Dendritic cell treated with granulocyte-macrophage colony-stimulating factor and Interleukin-4, amounts not matched to agents 40 ng/mL and 50 ng/mL, for 4 days (primary cell): ENCODE data around the gene LRRC2.
"Not testable (repeated sequence)": the region's sequence is repeated elsewhere in the genome, so short reads cannot be mapped to it uniquely, and the experiment has no call there.

Experiments used
- H3K27ac Mint-ChIP-seq: one replicate; pipeline ENCODE4 v1.8.0; 2022; ENCODE audit warnings: mild to moderate bottlenecking, mixed read lengths
- H3K27me3 Mint-ChIP-seq: one replicate; pipeline ENCODE4 v1.8.0; 2022; ENCODE audit warnings: mild to moderate bottlenecking, mixed read lengths
- H3K36me3 Mint-ChIP-seq: one replicate; pipeline ENCODE4 v1.8.0; 2022; ENCODE audit warnings: low read depth, mixed read lengths
- H3K4me1 Mint-ChIP-seq: one replicate; pipeline ENCODE4 v1.8.0; 2022; ENCODE audit warnings: low read depth, mixed read lengths
- H3K4me3 Mint-ChIP-seq: one replicate; pipeline ENCODE4 v1.8.0; 2022; ENCODE audit warnings: mild to moderate bottlenecking, moderate library complexity, mixed read lengths
- H3K9me3 Mint-ChIP-seq: one replicate; pipeline ENCODE4 v1.8.0; 2022; ENCODE audit warnings: mixed read lengths
- intact Hi-C: fragments of 100-400 bp; cut with micrococcal nuclease; formaldehyde crosslinking; loops from one replicate; pipeline ENCODE4 v1.15.0; 2022

LRRC2 gene

GRCh38 chr3:46539443-46540005, 26.6 kb downstream of the LRRC2 start:
- peaks cover 32% of the 10 kb centered on the region for H3K4me1 Mint-ChIP-seq
- intact Hi-C loops: no loop called here
- no peaks in the 10 kb centered on the region for H3K9me3 Mint-ChIP-seq
- peaks cover 5% of the 10 kb centered on the region for H3K27me3 Mint-ChIP-seq
- no peaks in the 10 kb centered on the region for H3K36me3 Mint-ChIP-seq
- H3K27ac Mint-ChIP-seq: peak overlapping the region; percentile 74
- peak overlapping the region; percentile 60 for H3K4me3 Mint-ChIP-seq

- Mint-ChIP-seq H3K4me1 (peaks cover 32% of the 10 kb centered on the region), H3K27ac (peak overlapping the region; percentile 74), H3K36me3 (no peaks in the 10 kb centered on the region), H3K27me3 (peaks cover 7% of the 10 kb centered on the region), H3K4me3 (peak overlapping the region; percentile 60), H3K9me3 (no peaks in the 10 kb centered on the region)
- intact Hi-C loops: no loop called here
Observed at GRCh38 chr3:46538803-46539442, 27.2 kb downstream of the LRRC2 start.

GRCh38 chr3:46538425-46538802, 27.7 kb downstream of the LRRC2 start:
- H3K27ac Mint-ChIP-seq: peak overlapping the region; percentile 74
- intact Hi-C loops: not testable (repeated sequence)

GRCh38 chr3:46537779-46538178, 28.3 kb downstream of the LRRC2 start:
- Mint-ChIP-seq H3K36me3 (no peaks in the 10 kb centered on the region), H3K4me1 (peaks cover 32% of the 10 kb centered on the region), H3K27me3 (peaks cover 9% of the 10 kb centered on the region), H3K4me3 (no peak overlapping the region), H3K27ac (peak overlapping the region; percentile 74), H3K9me3 (no peaks in the 10 kb centered on the region)
- intact Hi-C loops: no loop called here

More at GRCh38 chr3:46538425-46538802, 27.7 kb downstream of the LRRC2 start:
- H3K4me1 Mint-ChIP-seq: peaks cover 32% of the 10 kb centered on the region
- H3K4me3 Mint-ChIP-seq: peak overlapping the region; percentile 60
- not testable (repeated sequence) for H3K9me3 Mint-ChIP-seq, H3K27me3 Mint-ChIP-seq, H3K36me3 Mint-ChIP-seq

GRCh38 chr3:46537316-46537715, 28.8 kb downstream of the LRRC2 start:
- no peaks in the 10 kb centered on the region for H3K36me3 Mint-ChIP-seq
- H3K4me3 Mint-ChIP-seq: no peak overlapping the region
- H3K4me1 Mint-ChIP-seq: peaks cover 32% of the 10 kb centered on the region
- intact Hi-C loops: no loop called here
- H3K27ac Mint-ChIP-seq: no peak overlapping the region
- H3K9me3 Mint-ChIP-seq: no peaks in the 10 kb centered on the region
- H3K27me3 Mint-ChIP-seq: peaks cover 9% of the 10 kb centered on the region

- H3K4me3 Mint-ChIP-seq: no peak overlapping the region
Observed at GRCh38 chr3:46536758-46537157, 29.3 kb downstream of the LRRC2 start.

GRCh38 chr3:46535746-46536145, 30.4 kb downstream of the LRRC2 start:
- Mint-ChIP-seq H3K4me3 (no peak overlapping the region), H3K27ac (no peak overlapping the region), H3K27me3 (peaks cover 12% of the 10 kb centered on the region), H3K4me1 (peaks cover 23% of the 10 kb centered on the region), H3K9me3 (no peaks in the 10 kb centered on the region), H3K36me3 (no peaks in the 10 kb centered on the region)
- intact Hi-C loops: no loop called here

More at GRCh38 chr3:46536758-46537157, 29.3 kb downstream of the LRRC2 start:
- Mint-ChIP-seq H3K9me3 (no peaks in the 10 kb centered on the region), H3K27ac (no peak overlapping the region), H3K4me1 (peaks cover 26% of the 10 kb centered on the region), H3K36me3 (no peaks in the 10 kb centered on the region), H3K27me3 (peaks cover 7% of the 10 kb centered on the region)
- intact Hi-C loops: no loop called here

GRCh38 chr3:46533091-46533490, 33.0 kb downstream of the LRRC2 start:
- peaks cover 5% of the 10 kb centered on the region for H3K4me1 Mint-ChIP-seq
- intact Hi-C loops: no loop called here
- no peaks in the 10 kb centered on the region for H3K9me3 Mint-ChIP-seq
- no peak overlapping the region for H3K4me3 Mint-ChIP-seq
- no peaks in the 10 kb centered on the region for H3K36me3 Mint-ChIP-seq
- peaks cover 13% of the 10 kb centered on the region for H3K27me3 Mint-ChIP-seq
- no peak overlapping the region for H3K27ac Mint-ChIP-seq

- H3K27me3 Mint-ChIP-seq: peaks cover 10% of the 10 kb centered on the region
- no peak overlapping the region for H3K27ac Mint-ChIP-seq
- H3K4me3 Mint-ChIP-seq: no peak overlapping the region
- intact Hi-C loops: no loop called here
- H3K9me3 Mint-ChIP-seq: no peaks in the 10 kb centered on the region
- peaks cover 6% of the 10 kb centered on the region for H3K4me1 Mint-ChIP-seq
- H3K36me3 Mint-ChIP-seq: no peaks in the 10 kb centered on the region
Observed at GRCh38 chr3:46527239-46527638, 38.9 kb downstream of the LRRC2 start.

GRCh38 chr3:46524832-46525231, 41.3 kb downstream of the LRRC2 start:
- H3K9me3 Mint-ChIP-seq: no peaks in the 10 kb centered on the region
- intact Hi-C loops: no loop called here
- peaks cover 4% of the 10 kb centered on the region for H3K27me3 Mint-ChIP-seq
- no peak overlapping the region for H3K27ac Mint-ChIP-seq
- H3K4me1 Mint-ChIP-seq: peaks cover 6% of the 10 kb centered on the region
- no peaks in the 10 kb centered on the region for H3K36me3 Mint-ChIP-seq
- no peak overlapping the region for H3K4me3 Mint-ChIP-seq

GRCh38 chr3:46524008-46524407, 42.1 kb downstream of the LRRC2 start:
- Mint-ChIP-seq H3K4me3 (no peak overlapping the region), H3K4me1 (peaks cover 6% of the 10 kb centered on the region), H3K36me3 (no peaks in the 10 kb centered on the region), H3K27ac (no peak overlapping the region), H3K9me3 (no peaks in the 10 kb centered on the region), H3K27me3 (peaks cover 4% of the 10 kb centered on the region)
- intact Hi-C loops: no loop called here

- no peak overlapping the region for H3K27ac Mint-ChIP-seq
- intact Hi-C loops: no loop called here
- H3K4me3 Mint-ChIP-seq: no peak overlapping the region
- peaks cover 4% of the 10 kb centered on the region for H3K27me3 Mint-ChIP-seq
- no peaks in the 10 kb centered on the region for H3K9me3 Mint-ChIP-seq
- H3K36me3 Mint-ChIP-seq: no peaks in the 10 kb centered on the region
- peaks cover 6% of the 10 kb centered on the region for H3K4me1 Mint-ChIP-seq
Observed at GRCh38 chr3:46523556-46523955, 42.5 kb downstream of the LRRC2 start.

GRCh38 chr3:46522201-46522600, 43.9 kb downstream of the LRRC2 start:
- H3K27me3 Mint-ChIP-seq, H3K9me3 Mint-ChIP-seq, H3K4me3 Mint-ChIP-seq, H3K36me3 Mint-ChIP-seq, intact Hi-C loops, H3K4me1 Mint-ChIP-seq, H3K27ac Mint-ChIP-seq: not testable (repeated sequence)

GRCh38 chr3:46521096-46521495, 45.0 kb downstream of the LRRC2 start:
- H3K4me3 Mint-ChIP-seq: no peak overlapping the region
- no peaks in the 10 kb centered on the region for H3K9me3 Mint-ChIP-seq
- no peaks in the 10 kb centered on the region for H3K4me1 Mint-ChIP-seq
- no peaks in the 10 kb centered on the region for H3K36me3 Mint-ChIP-seq
- intact Hi-C loops: no loop called here
- no peak overlapping the region for H3K27ac Mint-ChIP-seq
- H3K27me3 Mint-ChIP-seq: peaks cover 4% of the 10 kb centered on the region

- intact Hi-C loops: no loop called here
- no peak overlapping the region for H3K4me3 Mint-ChIP-seq
- no peaks in the 10 kb centered on the region for H3K4me1 Mint-ChIP-seq
- no peaks in the 10 kb centered on the region for H3K36me3 Mint-ChIP-seq
- no peaks in the 10 kb centered on the region for H3K9me3 Mint-ChIP-seq
- H3K27me3 Mint-ChIP-seq: peaks cover 2% of the 10 kb centered on the region
- H3K27ac Mint-ChIP-seq: no peak overlapping the region
Observed at GRCh38 chr3:46520531-46520930, 45.6 kb downstream of the LRRC2 start.
